ENCODE measurements around the gene TTC3.
"Not testable (repeated sequence)": the region's sequence is repeated elsewhere in the genome, so short reads cannot be mapped to it uniquely, and the experiment has no call there.

Gene TTC3

GRCh38 chr21:37045556-37045955, 27.5 kb upstream of the TTC3 start:
- no peak for TF ChIP-seq CTCF (conservative IDR thresholded peaks at IDR 0.05)
- H3K27ac ChIP-seq, result no peak overlapping the region

GRCh38 chr21:37047079-37047478, 26.0 kb upstream of the TTC3 start:
- TF ChIP-seq CTCF (conservative IDR thresholded peaks at IDR 0.05), result no peak

DNA sequence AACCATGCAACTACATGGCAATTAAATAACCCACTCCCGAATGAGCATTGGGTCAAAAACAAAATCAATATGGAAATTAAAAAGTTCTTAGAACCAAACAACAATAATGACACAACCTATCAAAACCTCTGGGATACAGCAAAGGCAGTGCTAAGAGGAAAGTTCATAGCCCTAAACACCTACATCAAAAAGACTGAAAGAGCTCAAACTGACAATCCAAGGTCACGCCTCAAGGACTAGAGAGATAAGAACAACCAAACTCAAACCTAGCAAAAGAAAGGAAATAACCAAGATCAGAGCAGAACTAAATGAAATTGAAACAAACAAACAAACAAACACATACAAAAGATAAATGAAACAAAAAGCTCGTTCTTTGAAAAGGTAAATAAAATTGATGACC, 23.3 kb upstream of the TTC3 start:
- not testable (repeated sequence) for H3K27ac ChIP-seq

More at GRCh38 chr21:37047079-37047478, 26.0 kb upstream of the TTC3 start:
- no peak overlapping the region for H3K27ac ChIP-seq

DNA sequence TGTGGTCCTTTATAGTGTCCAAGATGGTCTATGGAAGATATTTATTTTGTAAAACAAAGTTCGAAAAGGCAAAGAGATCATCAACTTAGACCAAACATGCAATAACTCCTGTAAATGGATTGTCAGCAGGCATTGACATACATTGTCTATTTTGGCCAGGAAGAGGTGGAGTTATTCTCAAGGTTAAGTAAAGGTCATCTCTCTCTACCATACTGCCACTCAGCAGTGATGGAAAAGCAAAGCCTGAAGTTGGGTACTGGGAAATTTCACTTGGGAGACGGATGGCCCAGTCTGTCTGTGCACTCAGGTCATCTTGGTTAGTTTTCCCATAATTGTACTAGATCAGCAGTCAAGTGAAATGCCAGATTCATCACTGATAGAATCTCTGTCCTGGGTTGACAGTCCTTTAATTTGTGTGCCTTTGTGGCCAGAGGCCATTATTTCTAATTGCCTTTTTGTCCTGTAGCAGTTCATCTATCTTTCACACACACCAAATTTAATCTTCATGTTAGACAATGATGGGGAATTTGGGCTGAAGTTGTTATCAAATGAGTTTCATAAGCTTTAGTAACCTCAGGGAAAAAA, 17.7 kb upstream of the TTC3 start:
- no peak overlapping the region for H3K27ac ChIP-seq
- TF ChIP-seq CTCF (conservative IDR thresholded peaks at IDR 0.05), result no peak

DNA sequence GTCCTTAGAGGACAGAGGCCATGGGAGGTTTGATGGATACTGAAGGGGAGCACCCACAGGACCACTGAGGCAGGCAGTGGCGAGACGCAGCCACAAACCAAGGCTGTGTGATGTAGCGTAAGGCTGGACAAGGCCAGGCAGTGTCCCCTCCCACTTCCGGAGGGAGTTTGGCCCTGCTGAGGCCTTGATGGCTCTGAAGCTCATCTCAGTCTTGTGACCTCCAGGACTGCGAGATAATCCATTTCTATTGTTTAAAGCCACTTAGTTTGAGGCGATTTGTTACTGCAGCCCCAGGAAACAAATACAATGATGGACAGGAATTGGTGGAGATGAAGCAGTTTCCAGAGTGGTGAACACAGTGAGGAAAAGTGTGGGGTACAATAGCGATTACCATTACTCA, 15.4 kb upstream of the TTC3 start:
- no peak overlapping the region for H3K27ac ChIP-seq

GRCh38 chr21:37058261-37058660, 14.8 kb upstream of the TTC3 start:
- no peak overlapping the region for H3K27ac ChIP-seq
- no peak for TF ChIP-seq CTCF (conservative IDR thresholded peaks at IDR 0.05)

More for the DNA sequence above, 15.4 kb upstream of the TTC3 start:
- TF ChIP-seq CTCF (conservative IDR thresholded peaks at IDR 0.05), result no peak

- TF ChIP-seq CTCF (conservative IDR thresholded peaks at IDR 0.05), result no peak
- no peak overlapping the region for H3K27ac ChIP-seq
Measured at GRCh38 chr21:37059181-37059580, 13.9 kb upstream of the TTC3 start.

- 0 out of 2 replicates have a peak, but pooled peaks have one; percentile 24 for TF ChIP-seq CTCF (conservative IDR thresholded peaks at IDR 0.05)
- no peak overlapping the region for H3K27ac ChIP-seq
Measured at GRCh38 chr21:37060296-37060695, 12.8 kb upstream of the TTC3 start.
